PC-3 (cell line): ENCODE measurements around the gene BFSP2. TPM values are rescaled to one million over a fixed set of nuclear protein-coding genes. Genes with fewer than 3 reads are reported as not detected.

ENCODE experiments used
- ATAC-seq: fragments of 200-7000 bp; cut with Tn5 transposase; 2 replicates; pipeline ENCODE4 v1.9.1; 2020; ENCODE audit warnings: mild to moderate bottlenecking, moderate library complexity
- BruUV-seq: library from RNA; stranded (reverse); fragments of 400-500 nt; replicated peaks from 2 replicates; lab custom pipeline; 2021; lab: Mats Ljungman, UMichigan
- CTCF ChIA-PET: fragments of 300-600 bp; sonication (Branson Sonifier 250); formaldehyde crosslinking; loops from one replicate; lab custom pipeline; 2022; ENCODE audit warnings: antibody characterized with exemption; lab: Charles Lee
- POLR2A ChIA-PET: fragments of 300-600 bp; sonication (Branson Sonifier 250); formaldehyde crosslinking; loops from one replicate; lab custom pipeline; 2022; ENCODE audit warnings: antibody characterized with exemption; ENCODE audit not compliant: unreplicated experiment; lab: Charles Lee
- DNase-seq: peaks from one replicate; pipeline ENCODE4 v3.0.0-alpha.2; 2015
- H2AFZ ChIP-seq: fragments of 300-600 bp; sonication (generic); 2 replicates; pipeline ENCODE4 v1.6.0; 2016; ENCODE audit warnings: antibody characterized with exemption, low read length
- H3F3A ChIP-seq: fragments of 300-600 bp; sonication (generic); one replicate; pipeline ENCODE4 v1.6.0; 2017; ENCODE audit warnings: antibody characterized with exemption, low read length, control low read depth, mild to moderate bottlenecking; ENCODE audit not compliant: unreplicated experiment
- H3K27ac ChIP-seq: fragments of 300-600 bp; sonication (generic); 2 replicates; pipeline ENCODE4 v1.5.1; 2016; ENCODE audit warnings: mild to moderate bottlenecking, low read length
- H3K27me3 ChIP-seq: fragments of 300-600 bp; sonication (generic); 2 replicates; pipeline ENCODE4 v1.6.1; 2016; ENCODE audit warnings: low read length, mixed read lengths
- H3K36me3 ChIP-seq: fragments of 300-600 bp; sonication (generic); 2 replicates; pipeline ENCODE4 v1.6.1; 2016; ENCODE audit warnings: low read depth, mixed run types, low read length, mixed read lengths
- H3K4me1 ChIP-seq: fragments of 300-600 bp; sonication (generic); 2 replicates; pipeline ENCODE4 v1.5.1; 2016; ENCODE audit warnings: low read length; ENCODE audit not compliant: insufficient read depth
- H3K4me2 ChIP-seq: fragments of 300-600 bp; sonication (generic); 2 replicates; pipeline ENCODE4 v1.6.0; 2016; ENCODE audit warnings: low read length
- H3K4me3 ChIP-seq: fragments of 300-600 bp; sonication (generic); 2 replicates; pipeline ENCODE4 v1.5.1; 2016; ENCODE audit warnings: mild to moderate bottlenecking, low read length, mixed read lengths
- H3K79me2 ChIP-seq: fragments of 300-600 bp; sonication (generic); 2 replicates; pipeline ENCODE4 v1.6.1; 2017; ENCODE audit warnings: low read length, mixed read lengths
- H3K9ac ChIP-seq: fragments of 300-600 bp; sonication (generic); 2 replicates; pipeline ENCODE4 v1.6.0; 2016; ENCODE audit warnings: mild to moderate bottlenecking, low read length
- H3K9me2 ChIP-seq: fragments of 300-600 bp; sonication (generic); replicated peaks from 2 replicates; pipeline ENCODE4 v1.6.1; 2016; ENCODE audit warnings: mixed run types, low read length, mixed read lengths
- H3K9me3 ChIP-seq: fragments of 300-600 bp; sonication (generic); 2 replicates; pipeline ENCODE4 v1.6.1; 2016; ENCODE audit warnings: low read length, mixed read lengths
- H4K20me1 ChIP-seq: fragments of 300-600 bp; sonication (generic); 2 replicates; pipeline ENCODE4 v1.6.1; 2016; ENCODE audit warnings: low read length, mixed read lengths
- EZH2 ChIP-seq: fragments of 300-600 bp; sonication (generic); IDR thresholded peaks from one replicate; pipeline ENCODE4 v1.6.1; 2017; ENCODE audit warnings: antibody characterized with exemption, mild to moderate bottlenecking, low read length; ENCODE audit not compliant: unreplicated experiment
- EZH2phosphoT487 ChIP-seq: fragments of 300-600 bp; sonication (generic); IDR thresholded peaks from 2 replicates; pipeline ENCODE4 v1.6.1; 2018; ENCODE audit warnings: mild to moderate bottlenecking, antibody characterized with exemption, low read length, borderline replicate concordance
- intact Hi-C: fragments of 100-400 bp; cut with micrococcal nuclease; formaldehyde crosslinking; loops from 2 replicates; pipeline ENCODE4 v1.9.0; 2023
- total RNA-seq: library from RNA; depleted of rRNA; stranded (reverse); fragments of >200 nt; gene quantifications from 2 replicates; pipeline ENCODE4 v1.2.3, GENCODE V29; 2014
- TF ChIP-seq, protein P1 (sequence below): fragments of 300-600 bp; sonication (generic); conservative IDR thresholded peaks from 2 replicates; pipeline ENCODE4 v1.5.1; 2017; ENCODE audit warnings: antibody characterized with exemption, low read depth, mild to moderate bottlenecking, low read length

BFSP2 gene
- total RNA-seq, 1 experiment from 2014 or later, result not detected

DNA sequence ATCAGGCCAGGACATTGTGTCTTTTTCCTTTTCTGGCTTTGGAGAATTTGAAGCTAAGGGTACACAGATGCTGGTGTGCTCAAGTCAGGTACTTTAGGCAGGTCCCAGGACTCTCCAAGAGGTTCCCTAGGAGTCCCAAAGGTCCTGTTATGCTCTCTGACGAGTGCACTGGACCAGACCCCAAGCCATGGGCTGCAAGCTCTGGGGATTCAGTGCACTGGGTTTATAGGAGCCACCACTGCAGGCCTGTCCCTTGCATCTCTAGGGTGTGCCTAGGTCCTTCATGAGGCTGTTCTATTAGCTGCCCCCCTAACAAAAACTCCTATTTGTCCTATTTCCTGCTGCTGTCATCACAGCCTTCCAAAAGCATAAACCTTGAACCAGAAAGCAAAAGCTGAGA is 31.9 kb upstream of the BFSP2 start:
- ChIA-PET CTCF (no interaction called here), POLR2A (no interaction called here)
- Histone ChIP-seq H3K27me3 (peaks cover 29% of the 10 kb centered on the region), H3K27ac (no peak overlapping the region), H3K79me2 (no peaks in the 10 kb centered on the region), H3F3A (no peaks in the 10 kb centered on the region), H3K36me3 (no peaks in the 10 kb centered on the region), H3K4me2 (no peak overlapping the region), H3K4me1 (no peaks in the 10 kb centered on the region), H3K9ac (no peak overlapping the region), H3K9me2 (no peaks in the 10 kb centered on the region), H3K9me3 (no peaks in the 10 kb centered on the region), H2AFZ (no peak overlapping the region), H4K20me1 (no peaks in the 10 kb centered on the region), H3K4me3 (no peak overlapping the region)
- DNase-seq, result no peak
- intact Hi-C loops, result no loop called here
- no TSS peak for BruUV-seq
- no peak for ATAC-seq
- no peak for TF ChIP-seq EZH2
- no peak for TF ChIP-seq EZH2phosphoT487
- TF ChIP-seq, protein P1, sequence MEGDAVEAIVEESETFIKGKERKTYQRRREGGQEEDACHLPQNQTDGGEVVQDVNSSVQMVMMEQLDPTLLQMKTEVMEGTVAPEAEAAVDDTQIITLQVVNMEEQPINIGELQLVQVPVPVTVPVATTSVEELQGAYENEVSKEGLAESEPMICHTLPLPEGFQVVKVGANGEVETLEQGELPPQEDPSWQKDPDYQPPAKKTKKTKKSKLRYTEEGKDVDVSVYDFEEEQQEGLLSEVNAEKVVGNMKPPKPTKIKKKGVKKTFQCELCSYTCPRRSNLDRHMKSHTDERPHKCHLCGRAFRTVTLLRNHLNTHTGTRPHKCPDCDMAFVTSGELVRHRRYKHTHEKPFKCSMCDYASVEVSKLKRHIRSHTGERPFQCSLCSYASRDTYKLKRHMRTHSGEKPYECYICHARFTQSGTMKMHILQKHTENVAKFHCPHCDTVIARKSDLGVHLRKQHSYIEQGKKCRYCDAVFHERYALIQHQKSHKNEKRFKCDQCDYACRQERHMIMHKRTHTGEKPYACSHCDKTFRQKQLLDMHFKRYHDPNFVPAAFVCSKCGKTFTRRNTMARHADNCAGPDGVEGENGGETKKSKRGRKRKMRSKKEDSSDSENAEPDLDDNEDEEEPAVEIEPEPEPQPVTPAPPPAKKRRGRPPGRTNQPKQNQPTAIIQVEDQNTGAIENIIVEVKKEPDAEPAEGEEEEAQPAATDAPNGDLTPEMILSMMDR, result no peak

DNA sequence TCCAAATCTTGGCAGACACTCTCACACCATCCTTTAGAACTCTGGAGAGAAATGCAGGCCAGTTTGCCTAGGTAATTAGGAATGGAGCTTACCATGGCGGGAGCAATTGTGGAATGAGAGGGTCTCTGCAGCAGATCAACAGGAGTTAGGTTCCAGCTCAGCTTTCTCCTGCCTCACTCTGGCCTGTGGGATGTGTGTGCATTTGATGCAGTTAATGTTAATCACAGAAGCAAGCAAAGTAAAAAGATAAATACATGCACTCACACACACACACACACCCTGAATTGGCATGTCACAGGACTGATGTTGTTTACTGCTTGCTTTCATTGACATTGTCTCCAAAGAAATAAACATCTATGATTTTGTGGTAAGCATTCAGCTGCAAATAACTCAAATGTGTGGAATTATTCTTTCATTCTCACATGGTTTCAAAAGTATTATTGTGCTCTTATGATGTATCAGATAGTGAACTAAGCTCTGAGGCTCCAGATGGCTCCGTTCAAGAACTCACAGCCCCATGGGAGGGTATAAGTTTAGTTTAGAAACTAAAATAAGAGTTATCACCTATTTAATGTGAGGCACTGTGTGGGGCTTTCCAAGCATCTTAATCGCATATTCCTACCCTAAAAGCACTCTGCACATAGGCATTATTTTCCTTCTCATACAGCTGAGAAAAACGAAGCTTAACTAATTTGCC is 31.3 kb upstream of the BFSP2 start:
- BruUV-seq, result no TSS peak
- TF ChIP-seq EZH2, result no peak
- TF ChIP-seq, protein P1, result no peak
- no peak for TF ChIP-seq EZH2phosphoT487
- no peak overlapping the region for H3K9ac ChIP-seq
- peaks cover 29% of the 10 kb centered on the region for H3K27me3 ChIP-seq
- intact Hi-C loops, result no loop called here
- DNase-seq (no peak), ATAC-seq (no peak)
- no peaks in the 10 kb centered on the region for H3K36me3 ChIP-seq
- no peak overlapping the region for H2AFZ ChIP-seq
- H3F3A ChIP-seq, result no peaks in the 10 kb centered on the region
- CTCF ChIA-PET, result no interaction called here
- H3K79me2 ChIP-seq, result no peaks in the 10 kb centered on the region
- no peak overlapping the region for H3K4me3 ChIP-seq
- no peaks in the 10 kb centered on the region for H3K9me2 ChIP-seq
- H3K9me3 ChIP-seq, result no peaks in the 10 kb centered on the region
- H3K4me2 ChIP-seq, result no peak overlapping the region
- POLR2A ChIA-PET, result no interaction called here
- no peaks in the 10 kb centered on the region for H3K4me1 ChIP-seq
- no peaks in the 10 kb centered on the region for H4K20me1 ChIP-seq
- H3K27ac ChIP-seq, result no peak overlapping the region

DNA sequence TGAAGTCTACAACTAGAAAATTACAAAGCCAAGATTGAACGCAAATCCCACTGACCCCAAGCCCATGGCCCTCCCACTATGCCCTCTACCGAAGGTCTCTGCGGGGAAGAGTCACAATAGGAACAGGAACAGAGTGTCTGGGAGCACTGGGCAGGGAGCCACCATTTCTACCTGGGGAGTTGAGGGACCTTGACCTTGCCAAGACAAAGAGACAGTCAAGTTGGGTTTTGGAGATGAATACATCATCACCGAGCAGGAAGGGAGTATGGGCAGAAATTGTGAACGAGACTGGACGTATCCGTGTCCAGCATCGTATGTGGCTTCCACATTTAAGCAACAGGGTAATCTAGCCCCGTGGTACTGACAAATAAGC is 30.8 kb upstream of the BFSP2 start:
- Histone ChIP-seq H3K27me3 (peaks cover 28% of the 10 kb centered on the region), H3K4me1 (no peaks in the 10 kb centered on the region), H3K4me2 (no peak overlapping the region), H3K9me2 (no peaks in the 10 kb centered on the region), H3K36me3 (no peaks in the 10 kb centered on the region), H2AFZ (no peak overlapping the region), H3K4me3 (no peak overlapping the region), H3F3A (no peaks in the 10 kb centered on the region), H4K20me1 (no peaks in the 10 kb centered on the region), H3K9ac (no peak overlapping the region), H3K27ac (no peak overlapping the region), H3K79me2 (no peaks in the 10 kb centered on the region), H3K9me3 (no peaks in the 10 kb centered on the region)
- ChIA-PET CTCF (no interaction called here), POLR2A (no interaction called here)
- no peak for ATAC-seq
- BruUV-seq, result no TSS peak
- TF ChIP-seq EZH2, result no peak
- TF ChIP-seq, protein P1, result no peak
- no peak for TF ChIP-seq EZH2phosphoT487
- DNase-seq, result no peak
- intact Hi-C loops, result no loop called here
